Cardiac muscle cell (in vitro differentiated cells and primary cell): Measurements from ENCODE around the gene SSBP2. TPM values are rescaled to one million over a fixed set of nuclear protein-coding genes. Genes with fewer than 3 reads are reported as not detected.
"Not testable (repeated sequence)": the region's sequence is repeated elsewhere in the genome, so short reads cannot be mapped to it uniquely, and the experiment has no call there.

Experiments used
- DNase-seq, 2 donors: peaks; one replicate each; pipeline versions ENCODE4 v3.0.0 to v3.0.0-alpha.2; 2010 to 2017; ENCODE audit warnings: low read depth in 1 of 2, low spot score in 1 of 2
- H3K27ac ChIP-seq: fragments of 200-600 bp; sonication (generic); 2 replicates; pipeline ENCODE4 v1.5.1; 2016
- H3K27me3 ChIP-seq: fragments of 200-600 bp; sonication (generic); 2 replicates; pipeline ENCODE4 v1.6.0; 2016; ENCODE audit warnings: control low read depth
- H3K36me3 ChIP-seq: fragments of 200-600 bp; sonication (generic); 2 replicates; pipeline ENCODE4 v1.5.1; 2016; ENCODE audit warnings: control low read depth
- H3K4me1 ChIP-seq: fragments of 200-600 bp; sonication (generic); 2 replicates; pipeline ENCODE4 v1.8.1; 2017; ENCODE audit warnings: low read depth, mild to moderate bottlenecking, mixed run types
- H3K4me3 ChIP-seq: fragments of 200-600 bp; sonication (generic); 2 replicates; pipeline ENCODE4 v1.5.1; 2016; ENCODE audit warnings: mild to moderate bottlenecking
- H3K9me3 ChIP-seq: fragments of 200-600 bp; sonication (generic); 2 replicates; pipeline ENCODE4 v1.5.1; 2017; ENCODE audit warnings: low read depth, mild to moderate bottlenecking, control low read depth
- polyA plus RNA-seq: library from polyadenylated mRNA; unstranded; fragments of >200 nt; fragmentation: Nextera tagmentation; extraction: Ambion mirVana; gene quantifications from 2 replicates; pipeline ENCODE4 v1.2.1, GENCODE V29; 2016
- total RNA-seq: library from RNA; depleted of rRNA; stranded (reverse); fragments of >200 nt; gene quantifications from 2 replicates; pipeline ENCODE4 v1.2.3, GENCODE V29; 2016
- TF ChIP-seq, protein P1 (sequence below): IDR thresholded peaks from 2 replicates; pipeline ENCODE4 v1.5.1; 2012; ENCODE audit warnings: low read depth, mild to moderate bottlenecking, low read length

Gene SSBP2
- total and polyA plus RNA-seq, 2 experiments from 2014 or later: 117 to 174 TPM

DNA sequence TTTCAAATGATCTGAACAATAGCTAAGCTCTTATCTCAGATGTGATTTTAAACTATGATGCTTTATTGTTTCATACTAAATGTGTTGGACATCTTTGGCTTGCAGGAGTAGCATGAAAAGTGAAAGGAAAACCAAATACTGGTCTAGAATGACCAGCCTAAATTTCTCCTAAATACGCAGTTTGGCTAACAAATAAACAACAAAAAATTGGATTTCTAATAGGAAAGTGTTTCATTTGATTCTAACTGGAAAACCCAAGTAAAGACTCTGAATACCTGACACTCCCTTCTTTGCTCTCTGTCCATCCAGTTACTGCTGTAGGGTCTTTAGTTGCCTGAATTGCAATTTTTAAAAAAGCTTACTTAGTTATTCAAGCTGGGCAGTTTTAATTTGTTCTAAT is 245.2 kb downstream of the SSBP2 start:
- Histone ChIP-seq H3K4me3 (no peak overlapping the region), H3K27me3 (no peaks in the 10 kb centered on the region), H3K27ac (no peak overlapping the region), H3K4me1 (peaks cover 33% of the 10 kb centered on the region), H3K9me3 (no peaks in the 10 kb centered on the region), H3K36me3 (no peaks in the 10 kb centered on the region)
- TF ChIP-seq, protein P1, sequence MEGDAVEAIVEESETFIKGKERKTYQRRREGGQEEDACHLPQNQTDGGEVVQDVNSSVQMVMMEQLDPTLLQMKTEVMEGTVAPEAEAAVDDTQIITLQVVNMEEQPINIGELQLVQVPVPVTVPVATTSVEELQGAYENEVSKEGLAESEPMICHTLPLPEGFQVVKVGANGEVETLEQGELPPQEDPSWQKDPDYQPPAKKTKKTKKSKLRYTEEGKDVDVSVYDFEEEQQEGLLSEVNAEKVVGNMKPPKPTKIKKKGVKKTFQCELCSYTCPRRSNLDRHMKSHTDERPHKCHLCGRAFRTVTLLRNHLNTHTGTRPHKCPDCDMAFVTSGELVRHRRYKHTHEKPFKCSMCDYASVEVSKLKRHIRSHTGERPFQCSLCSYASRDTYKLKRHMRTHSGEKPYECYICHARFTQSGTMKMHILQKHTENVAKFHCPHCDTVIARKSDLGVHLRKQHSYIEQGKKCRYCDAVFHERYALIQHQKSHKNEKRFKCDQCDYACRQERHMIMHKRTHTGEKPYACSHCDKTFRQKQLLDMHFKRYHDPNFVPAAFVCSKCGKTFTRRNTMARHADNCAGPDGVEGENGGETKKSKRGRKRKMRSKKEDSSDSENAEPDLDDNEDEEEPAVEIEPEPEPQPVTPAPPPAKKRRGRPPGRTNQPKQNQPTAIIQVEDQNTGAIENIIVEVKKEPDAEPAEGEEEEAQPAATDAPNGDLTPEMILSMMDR: no peak
- no peak for DNase-seq

DNA sequence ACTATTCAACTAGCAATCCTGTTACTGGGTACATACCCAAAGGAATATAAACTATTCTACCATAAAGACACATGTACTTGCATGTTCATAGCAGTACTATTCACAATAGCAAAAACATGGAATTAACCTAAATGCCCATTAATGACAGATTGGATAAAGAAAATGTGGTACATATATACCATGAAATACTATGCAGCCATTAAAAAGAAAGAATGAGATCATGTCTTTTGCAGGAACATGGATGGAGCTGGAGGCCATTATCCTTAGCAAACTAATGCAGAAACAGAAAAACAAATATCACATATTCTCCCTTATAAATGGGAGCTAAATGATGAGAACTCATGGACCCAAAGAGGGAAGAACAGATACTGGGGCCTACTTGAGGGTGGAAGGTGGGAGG is 247.3 kb downstream of the SSBP2 start:
- DNase-seq, H3K27me3 ChIP-seq, H3K36me3 ChIP-seq: not testable (repeated sequence)

DNA sequence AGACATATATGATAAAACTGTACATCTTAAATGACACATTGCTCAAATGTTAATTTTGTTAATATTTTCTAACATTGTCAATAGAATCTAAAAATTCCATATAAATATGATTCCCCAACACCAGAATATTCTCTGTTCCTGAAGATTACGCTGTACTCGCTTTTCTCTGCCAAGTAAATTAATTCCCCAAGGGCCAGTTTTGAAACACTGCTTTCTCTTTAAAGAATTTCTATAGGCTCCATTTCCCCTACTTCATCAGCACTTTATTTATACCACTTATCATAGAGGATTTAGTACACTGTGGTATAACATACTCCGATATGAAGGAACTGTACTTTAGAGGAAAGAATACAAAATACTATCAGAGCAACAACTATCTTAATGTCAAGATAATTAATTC is 255.6 kb downstream of the SSBP2 start:
- Histone ChIP-seq H3K9me3 (no peaks in the 10 kb centered on the region), H3K4me3 (no peak overlapping the region), H3K27me3 (no peaks in the 10 kb centered on the region), H3K4me1 (no peaks in the 10 kb centered on the region), H3K36me3 (no peaks in the 10 kb centered on the region), H3K27ac (no peak overlapping the region)
- DNase-seq: peak in 1 of 2 donors; percentile 30
- TF ChIP-seq, protein P1: no peak

More for the DNA sequence above, 247.3 kb downstream of the SSBP2 start:
- not testable (repeated sequence) for H3K9me3 ChIP-seq, H3K4me3 ChIP-seq, H3K27ac ChIP-seq
- peaks cover 27% of the 10 kb centered on the region for H3K4me1 ChIP-seq

DNA sequence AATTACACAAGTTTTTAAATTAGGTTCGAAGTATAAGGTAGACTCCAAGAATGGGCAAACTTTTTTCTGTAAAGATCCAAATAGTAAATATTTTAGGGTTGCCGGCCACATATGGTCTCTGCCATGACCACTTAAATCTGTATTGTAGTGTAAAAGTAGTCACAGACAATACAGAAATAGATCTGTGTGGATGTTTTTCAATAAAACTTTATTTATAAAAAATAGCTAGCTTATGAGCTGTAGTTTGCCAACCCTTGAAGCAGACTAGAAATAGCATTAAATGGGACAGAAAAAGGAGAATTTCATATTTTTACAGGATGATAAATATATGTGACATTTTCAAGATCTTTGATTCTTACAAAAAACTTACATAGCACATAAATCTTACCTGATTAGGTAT is 262.0 kb downstream of the SSBP2 start:
- DNase-seq: no peak
- Histone ChIP-seq H3K4me3 (no peak overlapping the region), H3K27me3 (no peaks in the 10 kb centered on the region), H3K9me3 (no peaks in the 10 kb centered on the region), H3K4me1 (no peaks in the 10 kb centered on the region), H3K27ac (no peak overlapping the region), H3K36me3 (no peaks in the 10 kb centered on the region)
- TF ChIP-seq, protein P1: no peak

DNA sequence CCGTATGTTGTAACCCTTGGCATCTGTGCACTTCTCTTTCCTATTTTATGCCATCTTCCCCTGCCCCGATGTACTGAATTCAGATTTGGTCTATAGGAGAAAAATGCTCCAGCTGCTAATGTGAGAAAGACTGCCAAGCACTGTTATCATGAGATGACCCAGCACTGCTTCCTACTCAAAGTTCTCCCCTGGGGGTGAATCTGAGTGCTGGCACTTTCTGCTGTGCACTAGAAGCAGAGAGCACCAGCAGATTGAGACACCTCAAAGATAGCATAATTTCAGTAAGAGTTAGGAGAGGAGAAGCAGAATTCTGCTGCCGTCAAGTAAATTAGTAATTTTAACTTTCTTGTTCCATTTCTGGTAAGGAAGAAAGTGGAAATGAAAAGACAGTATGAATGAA is 264.2 kb downstream of the SSBP2 start:
- DNase-seq: peak; percentile 7 to 20
- Histone ChIP-seq H3K27me3 (no peaks in the 10 kb centered on the region), H3K27ac (peak overlapping the region; percentile 19), H3K4me1 (peaks cover 9% of the 10 kb centered on the region), H3K36me3 (no peaks in the 10 kb centered on the region), H3K4me3 (no peak overlapping the region), H3K9me3 (no peaks in the 10 kb centered on the region)
- TF ChIP-seq, protein P1: no peak

DNA sequence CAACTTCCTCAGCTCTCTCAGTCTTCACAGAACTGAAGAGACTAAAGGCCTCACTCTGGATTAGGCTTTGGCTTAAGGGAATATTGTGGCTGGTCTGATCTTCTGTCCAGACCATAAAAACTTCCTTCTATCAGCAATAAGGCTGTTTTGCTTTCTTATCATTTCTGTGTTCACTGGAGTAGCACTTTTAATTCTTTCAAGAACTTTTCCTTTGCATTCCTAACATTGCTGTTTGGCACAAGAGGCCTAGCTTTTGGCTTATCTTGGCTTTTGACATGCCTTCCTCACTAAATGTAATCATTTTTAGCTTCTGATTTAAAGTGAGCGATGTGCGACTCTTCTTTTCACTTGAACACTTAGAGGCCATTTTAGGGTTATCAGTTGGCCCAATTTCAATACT is 268.3 kb downstream of the SSBP2 start:
- H3K36me3 ChIP-seq: no peaks in the 10 kb centered on the region
- peaks cover 9% of the 10 kb centered on the region for H3K4me1 ChIP-seq
- no peak overlapping the region for H3K4me3 ChIP-seq
- TF ChIP-seq, protein P1: no peak
- H3K27ac ChIP-seq: peak overlapping the region; percentile 86
- H3K9me3 ChIP-seq: no peaks in the 10 kb centered on the region
- H3K27me3 ChIP-seq: no peaks in the 10 kb centered on the region
- peak; percentile 6 to 40 for DNase-seq

DNA sequence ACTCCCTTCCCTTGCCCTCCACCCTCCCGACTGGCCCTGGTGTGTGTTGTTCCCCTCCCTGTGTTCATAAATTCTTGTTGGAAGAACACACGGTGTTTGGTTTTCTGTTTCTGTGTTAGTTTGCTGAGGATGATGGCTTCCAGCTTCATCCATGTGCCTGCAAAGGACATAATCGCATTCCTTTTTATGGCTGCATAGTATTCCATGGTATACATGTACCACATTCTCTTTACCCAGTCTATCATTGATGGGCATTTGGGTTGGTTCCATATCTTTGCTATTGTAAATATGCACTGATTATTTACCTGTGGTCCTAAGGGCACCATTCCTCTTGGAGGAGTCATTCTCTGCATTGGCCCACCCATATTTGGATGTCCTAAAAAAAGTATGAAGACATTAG is 277.5 kb downstream of the SSBP2 start:
- DNase-seq, H3K4me3 ChIP-seq, H3K9me3 ChIP-seq, H3K4me1 ChIP-seq, H3K27ac ChIP-seq, H3K27me3 ChIP-seq: not testable (repeated sequence)
- peaks cover 28% of the 10 kb centered on the region for H3K36me3 ChIP-seq
